HepG2 (cell line): ENCODE data around the gene AMZ1. TPM values are rescaled to one million over a fixed set of nuclear protein-coding genes. Genes with fewer than 3 reads are reported as not detected.

ENCODE experiments used
- ATAC-seq: fragments of 200-7000 bp; cut with Tn5 transposase; 3 replicates; pipeline ENCODE4 v1.9.1; 2020; ENCODE audit warnings: mild to moderate bottlenecking, moderate library complexity
- BruUV-seq: library from RNA; stranded (reverse); fragments of 400-500 nt; replicated peaks from 2 replicates; lab custom pipeline; 2021; lab: Mats Ljungman, UMichigan
- CTCF ChIA-PET: fragments of 300-600 bp; formaldehyde crosslinking; extraction: SDS; loops from one replicate; lab custom pipeline; 2021; ENCODE audit warnings: low total read pairs, inconsistent platforms, low intra/inter-chr PET ratio; lab: Yijun Ruan, JAX
- POLR2A ChIA-PET: fragments of 350-600 bp; sonication (Branson Sonifier 250); formaldehyde crosslinking; loops from one replicate; lab custom pipeline; 2020; ENCODE audit warnings: antibody characterized with exemption, inconsistent platforms; lab: Yijun Ruan, JAX
- DNase-seq: peaks from one replicate; pipeline ENCODE4 v3.0.0-alpha.2; 2015; ENCODE audit warnings: low spot score
- FAIRE-seq: peaks from 3 replicates; lab custom pipeline; 2011; peaks lifted over from hg19 to GRCh38; lab: Jason Lieb, UNC
- H2AFZ ChIP-seq: one replicate; pipeline ENCODE4 v1.6.1; 2011; ENCODE audit warnings: low read length, inconsistent platforms
- H3K27ac ChIP-seq: fragments of 300-600 bp; 3 replicates; pipeline ENCODE4 v1.8.0; 2011; ENCODE audit warnings: mixed run types, mild to moderate bottlenecking, mixed read lengths, low read length, inconsistent platforms; ENCODE audit not compliant: insufficient read depth; ENCODE audit errors: extremely low read length
- H3K27me3 ChIP-seq, 2 experiments: fragments of 200-600 bp in 1 of 2; 2 replicates in 1 of 2; 3 replicates in 1 of 2; pipeline versions ENCODE4 v1.6.0 to v1.8.0; 2011; ENCODE audit warnings: low read length in 2 of 2, mild to moderate bottlenecking in 2 of 2, moderate library complexity in 2 of 2, inconsistent platforms in 1 of 2; ENCODE audit not compliant: insufficient read depth in 2 of 2, control insufficient read depth in 1 of 2
- H3K36me3 ChIP-seq, 2 experiments: fragments of 200-600 bp in 1 of 2; replicated peaks in 1 of 2; 2 replicates in 1 of 2; 3 replicates in 1 of 2; pipeline versions ENCODE4 v1.5.1 to v1.8.0; 2011; ENCODE audit warnings: low read length in 2 of 2, inconsistent platforms in 1 of 2; ENCODE audit not compliant: insufficient read depth in 2 of 2, control insufficient read depth in 1 of 2
- H3K4me1 ChIP-seq: 2 replicates; pipeline ENCODE4 v1.5.1; 2012; ENCODE audit warnings: low read length, inconsistent platforms; ENCODE audit not compliant: insufficient read depth
- H3K4me2 ChIP-seq: 2 replicates; pipeline ENCODE4 v1.6.0; 2011; ENCODE audit warnings: low read depth, low read length, inconsistent platforms
- H3K4me3 ChIP-seq, 3 experiments: fragments of 200-600 bp in 1 of 3; sonication (generic), shearing (Covaris generic) in 1 of 3; replicated peaks in 1 of 3; 2 replicates each; pipeline ENCODE4 v1.5.1; 2011 to 2016; ENCODE audit warnings: low read length in 3 of 3, inconsistent platforms in 2 of 3, low read depth in 2 of 3, mild to moderate bottlenecking in 2 of 3, control low read depth in 1 of 3, mixed read lengths in 1 of 3; ENCODE audit not compliant: insufficient read depth in 1 of 3
- H3K79me2 ChIP-seq: one replicate; pipeline ENCODE4 v1.6.1; 2011; ENCODE audit warnings: low read length, inconsistent platforms; ENCODE audit not compliant: insufficient read depth
- H3K9ac ChIP-seq: 2 replicates; pipeline ENCODE4 v1.6.0; 2011; ENCODE audit warnings: mild to moderate bottlenecking, low read depth, low read length, inconsistent platforms; ENCODE audit not compliant: insufficient read depth
- H3K9me3 ChIP-seq: 2 replicates; pipeline ENCODE4 v1.5.1; 2012; ENCODE audit warnings: mild to moderate bottlenecking, low read length
- H4K20me1 ChIP-seq: 2 replicates; pipeline ENCODE4 v1.6.0; 2011; ENCODE audit warnings: inconsistent platforms, mild to moderate bottlenecking, low read length, moderate library complexity; ENCODE audit not compliant: insufficient read depth
- CBFB ChIP-seq: sonication (generic); formaldehyde crosslinking; IDR thresholded peaks from 2 replicates; pipeline ENCODE4 v1.4.0; 2020; ENCODE audit warnings: missing genetic modification reagents
- HNF4G ChIP-seq, 2 experiments: sonication (generic) in 1 of 2; formaldehyde crosslinking in 1 of 2; IDR thresholded peaks; 2 replicates each; pipeline versions ENCODE4 v1.4.0 to v1.6.1; 2011 to 2020; ENCODE audit warnings: borderline replicate concordance in 2 of 2, low read depth in 2 of 2, mild to moderate bottlenecking in 2 of 2, low read length in 1 of 2, missing genetic modification reagents in 1 of 2, moderate library complexity in 1 of 2
- KDM5A ChIP-seq: fragments of 200-600 bp; sonication (generic); IDR thresholded peaks from 2 replicates; pipeline ENCODE4 v1.7.0; 2018; ENCODE audit warnings: antibody characterized with exemption, mild to moderate bottlenecking, low read length, borderline replicate concordance
- KLF9 ChIP-seq: IDR thresholded peaks from 2 replicates; pipeline ENCODE4 v1.6.1; 2016; ENCODE audit warnings: low read depth
- NCOA1 ChIP-seq: sonication (generic); formaldehyde crosslinking; IDR thresholded peaks from 2 replicates; pipeline ENCODE4 v1.9.0; 2021; ENCODE audit warnings: missing genetic modification reagents
- ZBTB38 ChIP-seq: sonication (generic); formaldehyde crosslinking; IDR thresholded peaks from 2 replicates; pipeline ENCODE4 v1.5.1; 2020; ENCODE audit warnings: mild to moderate bottlenecking, missing genetic modification reagents
- ZFP36L1 ChIP-seq: sonication (generic); formaldehyde crosslinking; IDR thresholded peaks from 2 replicates; pipeline ENCODE4 v1.8.0; 2022; ENCODE audit warnings: mild to moderate bottlenecking, missing genetic modification reagents, moderate library complexity
- ZNF362 ChIP-seq: sonication (generic); formaldehyde crosslinking; IDR thresholded peaks from 2 replicates; pipeline ENCODE4 v1.4.0; 2020; ENCODE audit warnings: missing genetic modification reagents, mild to moderate bottlenecking, borderline replicate concordance
- ZNF563 ChIP-seq: sonication (generic); formaldehyde crosslinking; IDR thresholded peaks from 2 replicates; pipeline ENCODE4 v1.8.0; 2022; ENCODE audit warnings: mild to moderate bottlenecking, moderate library complexity, missing genetic modification reagents
- WGBS: methylation state at CpG from one replicate; pipeline ENCODE4 v1.1.6; 2017; ENCODE audit warnings: low lambda C conversion rate; 5-methylcytosine and 5-hydroxymethylcytosine counted together
- in situ Hi-C: cut with HindIII; loops from 2 replicates; pipeline ENCODE4 v1.10.0; 2017; ENCODE audit warnings: low pct_unique_long_range_greater_than_20kb; ENCODE audit not compliant: extremely low pct_ligation_motif_present
- intact Hi-C: fragments of 100-400 bp; cut with micrococcal nuclease; formaldehyde crosslinking; loops from one replicate; pipeline ENCODE4 v1.10.0; 2022; ENCODE audit not compliant: unreplicated experiment
- polyA plus RNA-seq, 8 experiments: library from polyadenylated mRNA; depleted of rRNA in 3 of 8; stranded (reverse) in 7 of 8; unstranded in 1 of 8; fragments of >200 nt; fragmentation: Illumina TruSeq in 4 of 8; extraction: Trizol in 4 of 8; gene quantifications; 2 replicates each; pipeline versions ENCODE4 v1.2.1 to v1.2.3, GENCODE V29; 2011 to 2016; ENCODE audit warnings: low read depth in 4 of 8, missing spikeins in 1 of 8, mixed read lengths in 1 of 8; ENCODE audit not compliant: insufficient read depth in 1 of 8
- total RNA-seq, 5 experiments: library from RNA; depleted of rRNA; stranded (reverse); fragments of >200 nt; fragmentation: Illumina TruSeq; extraction: Trizol; gene quantifications; 2 replicates each; pipeline ENCODE4 v1.2.3, GENCODE V29; 2016; ENCODE audit warnings: low read depth in 1 of 5

Gene AMZ1
- total and polyA plus RNA-seq, 2 of the 13 experiments (the other 11 are each of a cell fraction or from before 2014, with no cell fraction given): 0.03 TPM; not detected in 1

- FAIRE-seq (no peak), DNase-seq (no peak), ATAC-seq (no peak)
- Histone ChIP-seq H3K27ac (no peak overlapping the region), H3K9me3 (no peaks in the 10 kb centered on the region), H4K20me1 (no peaks in the 10 kb centered on the region), H2AFZ (no peak overlapping the region), H3K79me2 (no peaks in the 10 kb centered on the region), H3K4me3 (no peak overlapping the region), H3K4me1 (peaks cover under 1% of the 10 kb centered on the region; the same call in 1 of the 2 replicates), H3K9ac (no peak overlapping the region), H3K27me3 (peaks cover 22 to 52% of the 10 kb centered on the region in 2 experiments; a peak in 3 of 5 replicates), H3K36me3 (no peaks in the 10 kb centered on the region), H3K4me2 (no peak overlapping the region)
- no peak for TF ChIP-seq ZNF362 (CRISPR knock-in tag)
- no peak for TF ChIP-seq ZNF563 (CRISPR knock-in tag)
- no peak for TF ChIP-seq CBFB (CRISPR knock-in tag)
- TF ChIP-seq ZFP36L1 (CRISPR knock-in tag): no peak
- no TSS peak for BruUV-seq
- CTCF ChIA-PET: no interaction called here
- 10% methylated on average over 11 of the region's 15 CpGs for WGBS
- intact Hi-C loops: no loop called here
- POLR2A ChIA-PET: no interaction called here
- in situ Hi-C loops: no loop called here
Measured at GRCh38 chr7:2699289-2699620, 11.3 kb downstream of the AMZ1 start.

- POLR2A ChIA-PET: no interaction called here
- CTCF ChIA-PET: no interaction called here
- H3K4me2 ChIP-seq: no peak overlapping the region
- DNase-seq: no peak
- TF ChIP-seq KLF9 (CRISPR knock-in tag): no peak
- no peak for TF ChIP-seq KDM5A
- TF ChIP-seq HNF4G (IDR thresholded peaks at IDR 0.05; ENCODE audit: borderline replicate concordance, low read depth, low read length): no peak
- no peak for TF ChIP-seq HNF4G (CRISPR knock-in tag; IDR thresholded peaks at IDR 0.05; ENCODE audit: borderline replicate concordance, low read depth)
- TF ChIP-seq ZBTB38: no peak
- no peak for TF ChIP-seq NCOA1 (CRISPR knock-in tag)
- TF ChIP-seq, all 625 proteins: peak for 0
- WGBS: 44% methylated on average over 13 of the region's 40 CpGs
- H3K79me2 ChIP-seq: no peaks in the 10 kb centered on the region
- FAIRE-seq (no peak), ATAC-seq (no peak; the same call in 2 of the 3 replicates)
- in situ Hi-C loops: no loop called here
- intact Hi-C loops: no loop called here
- no peaks in the 10 kb centered on the region for H3K36me3 ChIP-seq
- no peak overlapping the region for H3K27ac ChIP-seq
- no peak overlapping the region for H3K4me3 ChIP-seq
- H4K20me1 ChIP-seq: no peaks in the 10 kb centered on the region
- H2AFZ ChIP-seq: no peak overlapping the region
- H3K4me1 ChIP-seq: no peaks in the 10 kb centered on the region
- BruUV-seq: no TSS peak
- no peaks in the 10 kb centered on the region for H3K9me3 ChIP-seq
- H3K27me3 ChIP-seq: peaks cover 22 to 52% of the 10 kb centered on the region in 2 experiments; a peak in 3 of 5 replicates
- H3K9ac ChIP-seq: no peak overlapping the region
Measured at GRCh38 chr7:2700141-2700850, 12.3 kb downstream of the AMZ1 start.
